GM23338 (cell line): Measurements from ENCODE around the gene CTNND2.

ENCODE experiments used
- EZH2 ChIP-seq: fragments of 200-600 bp; sonication (generic); IDR thresholded peaks from one replicate; pipeline ENCODE4 v1.8.0; 2017; ENCODE audit warnings: antibody characterized with exemption, mild to moderate bottlenecking, low read depth; ENCODE audit not compliant: unreplicated experiment
- JUNB ChIP-seq: IDR thresholded peaks from one replicate; pipeline ENCODE4 v1.6.1; 2016; ENCODE audit warnings: antibody characterized with exemption; ENCODE audit not compliant: unreplicated experiment
- STAT1 ChIP-seq: IDR thresholded peaks from one replicate; pipeline ENCODE4 v1.6.1; 2016; ENCODE audit warnings: antibody characterized with exemption; ENCODE audit not compliant: unreplicated experiment
- TF ChIP-seq, protein P1 (sequence below), 2 experiments: fragments of 200-600 bp in 1 of 2; sonication (generic) in 1 of 2; conservative IDR thresholded peaks; 2 replicates each; pipeline versions ENCODE4 v1.5.1 to v1.6.1; 2016 to 2017; ENCODE audit warnings: antibody characterized with exemption in 2 of 2, low read depth in 2 of 2, mild to moderate bottlenecking in 2 of 2, moderate library complexity in 1 of 2

DNA sequence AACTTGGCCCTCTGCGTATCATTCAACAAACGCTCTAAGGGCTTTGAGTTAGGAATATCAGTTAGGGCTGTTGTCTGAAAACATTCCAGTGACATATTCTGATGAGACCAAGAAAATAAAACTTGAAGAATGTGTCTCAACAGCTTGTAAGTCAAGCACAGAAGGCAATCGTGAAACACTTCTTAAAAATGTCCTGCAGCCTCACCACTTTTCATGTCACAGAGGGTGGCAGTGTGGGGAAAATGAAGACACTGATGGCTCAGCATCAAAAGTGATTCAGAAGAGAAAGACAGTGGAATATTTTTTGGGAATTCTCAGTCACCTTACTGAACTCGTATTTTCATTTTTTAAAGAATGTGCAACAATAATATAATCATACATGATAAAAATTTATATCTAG, 247.3 kb downstream of the CTNND2 start:
- TF ChIP-seq, protein P1, sequence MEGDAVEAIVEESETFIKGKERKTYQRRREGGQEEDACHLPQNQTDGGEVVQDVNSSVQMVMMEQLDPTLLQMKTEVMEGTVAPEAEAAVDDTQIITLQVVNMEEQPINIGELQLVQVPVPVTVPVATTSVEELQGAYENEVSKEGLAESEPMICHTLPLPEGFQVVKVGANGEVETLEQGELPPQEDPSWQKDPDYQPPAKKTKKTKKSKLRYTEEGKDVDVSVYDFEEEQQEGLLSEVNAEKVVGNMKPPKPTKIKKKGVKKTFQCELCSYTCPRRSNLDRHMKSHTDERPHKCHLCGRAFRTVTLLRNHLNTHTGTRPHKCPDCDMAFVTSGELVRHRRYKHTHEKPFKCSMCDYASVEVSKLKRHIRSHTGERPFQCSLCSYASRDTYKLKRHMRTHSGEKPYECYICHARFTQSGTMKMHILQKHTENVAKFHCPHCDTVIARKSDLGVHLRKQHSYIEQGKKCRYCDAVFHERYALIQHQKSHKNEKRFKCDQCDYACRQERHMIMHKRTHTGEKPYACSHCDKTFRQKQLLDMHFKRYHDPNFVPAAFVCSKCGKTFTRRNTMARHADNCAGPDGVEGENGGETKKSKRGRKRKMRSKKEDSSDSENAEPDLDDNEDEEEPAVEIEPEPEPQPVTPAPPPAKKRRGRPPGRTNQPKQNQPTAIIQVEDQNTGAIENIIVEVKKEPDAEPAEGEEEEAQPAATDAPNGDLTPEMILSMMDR (conservative IDR thresholded peaks at IDR 0.05; ENCODE audit: low read depth in 2 of 2) = no peak
- TF ChIP-seq JUNB (no peak), EZH2 (no peak), STAT1 (no peak)
